HEK293T (cell line): Measurements from ENCODE around the gene RAB39B.

Experiments
- FOXM1 ChIP-seq: fragments of 450-650 bp; IDR thresholded peaks from 2 replicates; pipeline ENCODE4 v1.6.1; 2017; ENCODE audit warnings: mild to moderate bottlenecking, borderline replicate concordance
- HDGF ChIP-seq: fragments of 450-650 bp; IDR thresholded peaks from 2 replicates; pipeline ENCODE4 v1.6.1; 2017; ENCODE audit warnings: antibody characterized with exemption, borderline replicate concordance
- NFRKB ChIP-seq: fragments of 450-650 bp; IDR thresholded peaks from 2 replicates; pipeline ENCODE4 v1.6.1; 2016; ENCODE audit warnings: mild to moderate bottlenecking, moderate library complexity
- SP1 ChIP-seq: fragments of 450-650 bp; IDR thresholded peaks from 2 replicates; pipeline ENCODE4 v1.6.1; 2017
- SUZ12 ChIP-seq: fragments of 450-650 bp; IDR thresholded peaks from 2 replicates; pipeline ENCODE4 v1.6.1; 2016; ENCODE audit warnings: mild to moderate bottlenecking
- ZNF384 ChIP-seq: fragments of 450-650 bp; IDR thresholded peaks from 2 replicates; pipeline ENCODE4 v1.6.1; 2016

DNA sequence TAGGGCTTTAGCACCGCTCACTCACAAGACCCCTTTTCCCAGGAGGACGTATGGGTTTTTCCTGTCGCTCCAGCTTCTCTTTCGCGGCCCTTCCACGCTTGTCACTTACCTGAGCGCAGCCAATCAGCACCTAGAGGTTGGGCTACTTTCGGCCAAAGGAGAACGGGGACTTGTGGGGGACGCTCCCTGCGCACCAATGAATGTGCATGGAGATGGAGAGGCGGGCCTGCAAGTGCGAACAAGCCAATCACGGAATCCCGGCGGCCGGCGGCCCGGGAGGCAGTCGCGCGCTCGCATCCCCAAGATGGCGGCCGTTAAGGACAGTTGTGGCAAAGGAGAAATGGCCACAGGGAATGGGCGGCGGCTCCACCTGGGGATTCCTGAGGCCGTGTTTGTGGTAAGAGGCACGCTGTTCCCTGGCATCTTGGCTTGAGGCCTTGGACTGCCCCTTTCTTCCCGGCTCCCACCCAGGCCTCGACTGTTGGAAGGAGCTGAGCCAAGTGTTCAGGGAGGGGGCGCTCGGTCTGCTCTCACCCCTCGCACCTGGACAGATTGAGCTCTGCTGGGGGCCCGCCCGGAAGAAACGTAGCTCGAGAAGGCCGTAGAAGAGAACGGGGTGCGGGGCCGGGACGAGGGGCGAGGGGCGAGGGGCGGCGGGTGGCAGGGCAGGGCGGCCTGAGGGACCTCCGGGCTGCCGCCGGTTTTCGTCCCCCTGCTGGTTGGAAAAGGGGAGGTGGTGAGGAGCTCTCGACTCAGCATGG, 47.9 kb downstream of the RAB39B start, which contains the start of gene VBP1:
- TF ChIP-seq FOXM1: no peak
- TF ChIP-seq NFRKB: peak; percentile 78
- TF ChIP-seq HDGF: no peak
- TF ChIP-seq ZNF384: no peak
- no peak for TF ChIP-seq SP1
- no peak for TF ChIP-seq SUZ12
